Panc1 (cell line): Measurements from ENCODE around the gene CCDC157. TPM values are rescaled to one million over a fixed set of nuclear protein-coding genes. Genes with fewer than 3 reads are reported as not detected.
A peak's percentile ranks its signal among the peaks of the same experiment; 100 is the strongest.

Experiments used
- ATAC-seq: fragments of 200-7000 bp; cut with Tn5 transposase; 2 replicates; pipeline ENCODE4 v1.9.1; 2020; ENCODE audit warnings: mild to moderate bottlenecking, moderate library complexity
- BruUV-seq: library from RNA; stranded (reverse); fragments of 400-500 nt; replicated peaks from 2 replicates; lab custom pipeline; 2021; lab: Mats Ljungman, UMichigan
- CTCF ChIA-PET: fragments of 300-600 bp; sonication (Branson Sonifier 250); formaldehyde crosslinking; loops from one replicate; lab custom pipeline; 2022; ENCODE audit warnings: antibody characterized with exemption; lab: Charles Lee
- POLR2A ChIA-PET: fragments of 300-600 bp; sonication (Branson Sonifier 250); formaldehyde crosslinking; loops from one replicate; lab custom pipeline; 2022; ENCODE audit warnings: antibody characterized with exemption; lab: Charles Lee
- DNase-seq: peaks from one replicate; pipeline ENCODE4 v3.0.0-alpha.2; 2010; ENCODE audit warnings: low read depth, low spot score
- H3K27ac ChIP-seq: 2 replicates; pipeline ENCODE4 v1.5.1; 2011; ENCODE audit warnings: mild to moderate bottlenecking, low read length, inconsistent platforms
- H3K27me3 ChIP-seq: fragments of 200-500 bp; sonication (Bioruptor generic); 2 replicates; pipeline ENCODE4 v1.6.0; 2014; ENCODE audit warnings: low read length, inconsistent platforms; ENCODE audit not compliant: control insufficient read depth, insufficient read depth
- H3K36me3 ChIP-seq: fragments of 200-500 bp; sonication (Bioruptor generic); 2 replicates; pipeline ENCODE4 v1.5.1; 2014; ENCODE audit warnings: inconsistent platforms, mild to moderate bottlenecking, low read length, moderate library complexity; ENCODE audit not compliant: control insufficient read depth, insufficient read depth
- H3K4me1 ChIP-seq: 2 replicates; pipeline ENCODE4 v1.5.1; 2011; ENCODE audit warnings: inconsistent platforms, mild to moderate bottlenecking, low read length, moderate library complexity; ENCODE audit not compliant: control insufficient read depth, insufficient read depth
- H3K4me3 ChIP-seq, 2 experiments: 2 replicates each; pipeline ENCODE4 v1.5.1; 2011 to 2012; ENCODE audit warnings: low read depth in 2 of 2, low read length in 2 of 2, mild to moderate bottlenecking in 2 of 2, inconsistent platforms in 1 of 2, moderate library complexity in 1 of 2
- H3K9me3 ChIP-seq: fragments of 200-500 bp; sonication (Bioruptor generic); 2 replicates; pipeline ENCODE4 v1.5.1; 2014; ENCODE audit warnings: low read depth, mild to moderate bottlenecking, inconsistent platforms, low read length, moderate library complexity; ENCODE audit not compliant: control insufficient read depth, insufficient read depth
- CTCF ChIP-seq: fragments of 450-650 bp; IDR thresholded peaks from 2 replicates; pipeline ENCODE4 v1.5.1; 2017; ENCODE audit warnings: mild to moderate bottlenecking
- POLR2AphosphoS5 ChIP-seq: IDR thresholded peaks from 2 replicates; pipeline ENCODE4 v1.6.1; 2012; ENCODE audit warnings: mild to moderate bottlenecking, low read depth, low read length, moderate library complexity
- REST ChIP-seq, 2 experiments: IDR thresholded peaks; 2 replicates each; pipeline ENCODE4 v1.6.1; 2011 to 2012; ENCODE audit warnings: low read depth in 2 of 2, control low read depth in 1 of 2, low read length in 1 of 2, mild to moderate bottlenecking in 1 of 2, moderate library complexity in 1 of 2; ENCODE audit not compliant: insufficient read depth in 1 of 2
- SIN3A ChIP-seq: IDR thresholded peaks from 2 replicates; pipeline ENCODE4 v1.6.1; 2012; ENCODE audit warnings: low read depth, mild to moderate bottlenecking, low read length, moderate library complexity, borderline replicate concordance; ENCODE audit not compliant: insufficient read depth
- TCF7L2 ChIP-seq: IDR thresholded peaks from 2 replicates; pipeline ENCODE4 v1.6.1; 2011; ENCODE audit warnings: mild to moderate bottlenecking, low read depth, low read length, inconsistent platforms
- in situ Hi-C: cut with HindIII; loops from 2 replicates; pipeline ENCODE4 v1.10.0; 2016; ENCODE audit warnings: low sequenced_read_pairs, low pct_unique_long_range_greater_than_20kb
- intact Hi-C: fragments of 100-400 bp; cut with micrococcal nuclease; formaldehyde crosslinking; loops from one replicate; pipeline ENCODE4 v1.10.0; 2022; ENCODE audit not compliant: unreplicated experiment
- total RNA-seq: library from RNA; stranded (reverse); gene quantifications from one replicate; pipeline ENCODE4 v1.2.1, GENCODE V29; 2021; ENCODE audit not compliant: unreplicated experiment

CCDC157 gene
- total RNA-seq, 1 experiment from 2014 or later: 2.1 TPM

GRCh38 chr22:30420347-30421125 is 63.7 kb downstream of the CCDC157 start:
- H3K27ac ChIP-seq: peak overlapping the region; percentile 39; the same call in 1 of the 2 replicates
- no peak for DNase-seq
- H3K9me3 ChIP-seq: no peaks in the 10 kb centered on the region
- H3K4me1 ChIP-seq: peaks cover 24% of the 10 kb centered on the region
- in situ Hi-C loops: no loop called here
- H3K36me3 ChIP-seq: peaks cover 4% of the 10 kb centered on the region; the same call in 1 of the 2 replicates
- no peak for ATAC-seq
- CTCF ChIA-PET: no interaction called here
- no TSS peak for BruUV-seq
- intact Hi-C loops: no loop called here
- H3K27me3 ChIP-seq: no peaks in the 10 kb centered on the region
- H3K4me3 ChIP-seq: no peak overlapping the region
- no peak for TF ChIP-seq SIN3A
- TF ChIP-seq CTCF: no peak
- no peak for TF ChIP-seq TCF7L2
- TF ChIP-seq POLR2AphosphoS5: no peak
- no peak for TF ChIP-seq REST (IDR thresholded peaks at IDR 0.05; ENCODE audit: insufficient read depth in 1 of 2, low read depth in 2 of 2, low read length in 1 of 2)
- POLR2A ChIA-PET: interaction anchor here (0.7 kb wide), 1 partner anchor 116 kb away, joined by 3 read pairs; no protein-coding TSS in a partner anchor

GRCh38 chr22:30421695-30422480 is 65.1 kb downstream of the CCDC157 start:
- intact Hi-C loops: no loop called here
- POLR2A ChIA-PET: interaction anchor here (0.6 kb wide), 2 partner anchors 63 to 178 kb away, joined by 3 read pairs; no protein-coding TSS in a partner anchor
- peaks cover 24% of the 10 kb centered on the region for H3K4me1 ChIP-seq
- DNase-seq (no peak), ATAC-seq (no peak)
- in situ Hi-C loops: no loop called here
- H3K9me3 ChIP-seq: no peaks in the 10 kb centered on the region
- no peak for TF ChIP-seq POLR2AphosphoS5
- TF ChIP-seq REST (IDR thresholded peaks at IDR 0.05; ENCODE audit: insufficient read depth in 1 of 2, low read depth in 2 of 2, low read length in 1 of 2): no peak
- peak overlapping the region; percentile 91 for H3K27ac ChIP-seq
- H3K4me3 ChIP-seq: peak overlapping the region in 1 of 2 experiments; percentile 69; a peak in 2 of 4 replicates
- CTCF ChIA-PET: interaction anchor here (0.6 to 0.7 kb wide), 2 partner anchors 40 to 41 kb away, joined by 3 read pairs; no protein-coding TSS in a partner anchor
- peaks cover 4% of the 10 kb centered on the region; the same call in 1 of the 2 replicates for H3K36me3 ChIP-seq
- no peaks in the 10 kb centered on the region for H3K27me3 ChIP-seq
- TSS peak; percentile 47 for BruUV-seq
